HCT116 (cell line): ENCODE data around the gene PLOD1. TPM values are rescaled to one million over a fixed set of nuclear protein-coding genes. Genes with fewer than 3 reads are reported as not detected.

Experiments used
- ATAC-seq: fragments of 200-7000 bp; cut with Tn5 transposase; 2 replicates; pipeline ENCODE4 v1.9.1; 2020; ENCODE audit warnings: mild to moderate bottlenecking, moderate library complexity
- BruUV-seq: library from RNA; stranded (reverse); fragments of 400-500 nt; replicated peaks from 2 replicates; lab custom pipeline; 2021; lab: Mats Ljungman, UMichigan
- CTCF ChIA-PET: fragments of 300-600 bp; sonication (Branson Sonifier 250); formaldehyde crosslinking; loops from one replicate; lab custom pipeline; 2021; ENCODE audit warnings: antibody characterized with exemption; lab: Charles Lee
- POLR2A ChIA-PET: fragments of 300-600, 350-600 bp; sonication (Branson Sonifier 250); formaldehyde crosslinking; loops from one replicate; lab custom pipeline; 2021; ENCODE audit warnings: antibody characterized with exemption; lab: Charles Lee
- RAD21 ChIA-PET, 2 experiments: fragments of 300-600 bp; sonication (Branson Sonifier 250); formaldehyde crosslinking; loops; one replicate each; lab custom pipeline; 2023; ENCODE audit warnings: low total read pairs in 2 of 2; ENCODE audit not compliant: uncharacterized antibody in 2 of 2, unreplicated experiment in 2 of 2, low non-redundant PET in 1 of 2; lab: Charles Lee
- DNase-seq: peaks from one replicate; pipeline ENCODE4 v3.0.0-alpha.2; 2010; ENCODE audit warnings: low read depth, low spot score
- H2AFZ ChIP-seq: fragments of 200-600 bp; shearing (Covaris generic), sonication (generic); 2 replicates; pipeline ENCODE4 v1.6.1; 2017; ENCODE audit warnings: low read depth, mixed run types, mixed read lengths, antibody characterized with exemption, low read length; ENCODE audit not compliant: poor library complexity, severe bottlenecking
- H3K27ac ChIP-seq: 2 replicates; pipeline ENCODE4 v1.5.1; 2012; ENCODE audit warnings: low read depth, low read length
- H3K27me3 ChIP-seq: fragments of 200-600 bp; sonication (generic); 2 replicates; pipeline ENCODE4 v1.6.1; 2016; ENCODE audit warnings: mixed run types, low read length, mixed read lengths; ENCODE audit not compliant: insufficient read depth
- H3K36me3 ChIP-seq, 2 experiments: fragments of 200-500 bp in 1 of 2; fragments of 200-600 bp in 1 of 2; sonication (Bioruptor generic) in 1 of 2; sonication (generic) in 1 of 2; 2 replicates each; pipeline versions ENCODE4 v1.5.1 to v1.6.1; 2014 to 2016; ENCODE audit warnings: low read length in 2 of 2, inconsistent platforms in 1 of 2, mixed read lengths in 1 of 2, mixed run types in 1 of 2; ENCODE audit not compliant: insufficient read depth in 2 of 2, control insufficient read depth in 1 of 2
- H3K4me1 ChIP-seq, 2 experiments: fragments of 200-600 bp in 1 of 2; sonication (generic) in 1 of 2; 2 replicates each; pipeline versions ENCODE4 v1.5.1 to v1.6.1; 2012 to 2017; ENCODE audit warnings: low read length in 2 of 2, inconsistent platforms in 1 of 2, mild to moderate bottlenecking in 1 of 2, mixed read lengths in 1 of 2, mixed run types in 1 of 2, moderate library complexity in 1 of 2; ENCODE audit not compliant: insufficient read depth in 2 of 2, control insufficient read depth in 1 of 2
- H3K4me2 ChIP-seq: fragments of 200-600 bp; sonication (generic); 2 replicates; pipeline ENCODE4 v1.6.1; 2017; ENCODE audit warnings: mixed run types, low read length, mixed read lengths
- H3K4me3 ChIP-seq, 2 experiments: fragments of 200-600 bp in 1 of 2; sonication (generic) in 1 of 2; replicated peaks in 1 of 2; 2 replicates each; pipeline ENCODE4 v1.5.1; 2011 to 2016; ENCODE audit warnings: low read length in 2 of 2, control low read depth in 1 of 2, low read depth in 1 of 2, mild to moderate bottlenecking in 1 of 2, mixed read lengths in 1 of 2, mixed run types in 1 of 2
- H3K79me2 ChIP-seq: fragments of 200-600 bp; sonication (generic); 2 replicates; pipeline ENCODE4 v1.6.1; 2017; ENCODE audit warnings: mild to moderate bottlenecking, mixed run types, low read length, moderate library complexity, mixed read lengths; ENCODE audit not compliant: insufficient read depth
- H3K9ac ChIP-seq: fragments of 200-600 bp; sonication (generic); 2 replicates; pipeline ENCODE4 v1.6.1; 2016; ENCODE audit warnings: low read length, mixed read lengths
- H3K9me2 ChIP-seq: fragments of 200-600 bp; sonication (generic), shearing (Covaris generic); 2 replicates; pipeline ENCODE4 v1.6.1; 2017; ENCODE audit warnings: mixed run types, mild to moderate bottlenecking, moderate library complexity; ENCODE audit not compliant: insufficient read depth
- H3K9me3 ChIP-seq, 2 experiments: fragments of 200-500 bp in 1 of 2; fragments of 200-600 bp in 1 of 2; sonication (Bioruptor generic) in 1 of 2; sonication (generic) in 1 of 2; 2 replicates each; pipeline ENCODE4 v1.6.1; 2014 to 2017; ENCODE audit warnings: low read length in 2 of 2, mixed read lengths in 2 of 2, inconsistent platforms in 1 of 2, low read depth in 1 of 2, mild to moderate bottlenecking in 1 of 2, mixed run types in 1 of 2, moderate library complexity in 1 of 2; ENCODE audit not compliant: control insufficient read depth in 1 of 2, insufficient read depth in 1 of 2
- H4K20me1 ChIP-seq: fragments of 200-600 bp; sonication (generic), shearing (Covaris generic); 2 replicates; pipeline ENCODE4 v1.6.1; 2017; ENCODE audit warnings: mixed run types, mild to moderate bottlenecking, moderate library complexity; ENCODE audit not compliant: insufficient read depth
- CEBPB ChIP-seq: IDR thresholded peaks from 2 replicates; pipeline ENCODE4 v1.6.1; 2012; ENCODE audit warnings: low read depth
- EGR1 ChIP-seq: IDR thresholded peaks from 2 replicates; pipeline ENCODE4 v1.6.1; 2012; ENCODE audit warnings: low read depth
- ELF1 ChIP-seq: IDR thresholded peaks from 2 replicates; pipeline ENCODE4 v1.6.1; 2012; ENCODE audit warnings: low read depth, borderline replicate concordance
- EZH2phosphoT487 ChIP-seq: fragments of 200-600 bp; IDR thresholded peaks from 2 replicates; pipeline ENCODE4 v1.6.1; 2018; ENCODE audit warnings: antibody characterized with exemption, borderline replicate concordance
- FOSL1 ChIP-seq: IDR thresholded peaks from 2 replicates; pipeline ENCODE4 v1.6.1; 2012; ENCODE audit warnings: low read depth
- POLR2A ChIP-seq: IDR thresholded peaks from 2 replicates; pipeline ENCODE4 v1.7.0; 2011; ENCODE audit warnings: borderline replicate concordance; ENCODE audit not compliant: insufficient read depth, insufficient read length; ENCODE audit errors: extremely low read depth
- RAD21 ChIP-seq: IDR thresholded peaks from 2 replicates; pipeline ENCODE4 v1.6.1; 2012; ENCODE audit warnings: low read depth, mild to moderate bottlenecking
- YY1 ChIP-seq: IDR thresholded peaks from 2 replicates; pipeline ENCODE4 v1.6.1; 2011; ENCODE audit warnings: low read length, low read depth, moderate library complexity, mild to moderate bottlenecking; ENCODE audit not compliant: insufficient replicate concordance; ENCODE audit errors: extremely low read depth
- ZFX ChIP-seq: fragments of 450-650 bp; IDR thresholded peaks from 2 replicates; pipeline ENCODE4 v1.6.1; 2017
- ZNF274 ChIP-seq: fragments of 200-500 bp; sonication (Bioruptor generic); IDR thresholded peaks from 2 replicates; pipeline ENCODE4 v1.6.1; 2014; ENCODE audit warnings: mild to moderate bottlenecking, low read depth, low read length, inconsistent platforms
- intact Hi-C: fragments of 100-400 bp; cut with micrococcal nuclease; formaldehyde crosslinking; loops from 2 replicates; pipeline ENCODE4 v1.10.0; 2022
- total RNA-seq: library from RNA; stranded (reverse); gene quantifications from one replicate; pipeline ENCODE4 v1.2.1, GENCODE V29; 2021; ENCODE audit not compliant: unreplicated experiment
- TF ChIP-seq, protein P1 (sequence below), 3 experiments: fragments of 200-600 bp in 1 of 3; sonication (generic) in 1 of 3; IDR thresholded peaks in 2 of 3; conservative IDR thresholded peaks in 1 of 3; 2 replicates each; pipeline ENCODE4 v1.5.1; 2012 to 2017; ENCODE audit warnings: low read depth in 2 of 3, low read length in 2 of 3, antibody characterized with exemption in 1 of 3, borderline replicate concordance in 1 of 3, control low read depth in 1 of 3, mild to moderate bottlenecking in 1 of 3, mixed read lengths in 1 of 3, mixed run types in 1 of 3, moderate library complexity in 1 of 3; ENCODE audit not compliant: insufficient read depth in 1 of 3
- TF ChIP-seq, protein P2 (sequence below): IDR thresholded peaks from 2 replicates; pipeline ENCODE4 v1.6.1; 2012
- TF ChIP-seq, protein P3 (sequence below): IDR thresholded peaks from 2 replicates; pipeline ENCODE4 v1.6.1; 2012; ENCODE audit warnings: low read depth

Gene PLOD1
- total RNA-seq, 1 experiment from 2014 or later, result 175 TPM

DNA sequence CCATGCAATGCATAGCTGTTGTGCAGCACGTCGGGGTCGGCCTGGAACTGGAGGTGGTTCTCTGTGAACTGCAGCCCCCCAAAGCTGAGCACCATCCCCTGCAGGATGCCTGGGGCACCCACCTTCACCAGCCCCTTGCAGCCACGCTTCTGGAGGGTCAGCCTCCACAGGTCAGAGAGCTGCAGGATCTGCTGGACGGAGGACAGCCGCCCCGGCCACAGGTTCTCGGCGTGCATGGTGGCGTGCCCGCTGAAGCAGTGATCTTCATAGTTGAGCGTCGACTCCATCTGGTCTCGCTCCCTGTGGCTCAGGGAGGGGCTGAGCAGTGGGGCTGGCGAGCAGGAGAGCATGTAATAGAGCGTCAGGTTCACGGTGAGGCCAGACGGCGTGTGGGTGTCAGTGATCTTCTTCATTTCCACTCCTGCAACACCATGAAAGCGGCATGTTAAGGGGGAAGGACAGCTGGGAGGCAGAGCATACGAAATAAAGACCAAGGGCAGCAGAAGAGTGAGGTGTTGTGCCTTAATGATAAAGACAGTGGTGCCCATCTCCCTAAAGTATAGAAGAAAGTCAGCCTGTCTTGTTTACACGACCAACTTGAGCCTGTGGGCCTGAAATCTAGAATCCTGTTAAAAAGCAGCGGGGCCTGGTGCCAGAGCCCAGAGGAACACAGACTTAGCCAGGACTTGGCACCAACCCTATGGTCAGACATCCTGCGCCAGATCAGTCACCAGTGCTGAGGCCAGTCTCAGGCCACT, 11.3 kb upstream of the PLOD1 start:
- DNase-seq (no peak), ATAC-seq (no peak)
- H3K27ac ChIP-seq, result peak overlapping the region; percentile 7; the same call in 1 of the 2 replicates
- no peaks in the 10 kb centered on the region for H3K9me2 ChIP-seq
- intact Hi-C loops, result no loop called here
- CTCF ChIA-PET, result no interaction called here
- peaks cover 21 to 34% of the 10 kb centered on the region in 2 experiments for H3K4me1 ChIP-seq
- H4K20me1 ChIP-seq, result 0 out of 2 replicates have a peak, but pooled peaks cover 6% of the 10 kb centered on the region
- no peak overlapping the region for H3K4me3 ChIP-seq
- TF ChIP-seq, protein P1, sequence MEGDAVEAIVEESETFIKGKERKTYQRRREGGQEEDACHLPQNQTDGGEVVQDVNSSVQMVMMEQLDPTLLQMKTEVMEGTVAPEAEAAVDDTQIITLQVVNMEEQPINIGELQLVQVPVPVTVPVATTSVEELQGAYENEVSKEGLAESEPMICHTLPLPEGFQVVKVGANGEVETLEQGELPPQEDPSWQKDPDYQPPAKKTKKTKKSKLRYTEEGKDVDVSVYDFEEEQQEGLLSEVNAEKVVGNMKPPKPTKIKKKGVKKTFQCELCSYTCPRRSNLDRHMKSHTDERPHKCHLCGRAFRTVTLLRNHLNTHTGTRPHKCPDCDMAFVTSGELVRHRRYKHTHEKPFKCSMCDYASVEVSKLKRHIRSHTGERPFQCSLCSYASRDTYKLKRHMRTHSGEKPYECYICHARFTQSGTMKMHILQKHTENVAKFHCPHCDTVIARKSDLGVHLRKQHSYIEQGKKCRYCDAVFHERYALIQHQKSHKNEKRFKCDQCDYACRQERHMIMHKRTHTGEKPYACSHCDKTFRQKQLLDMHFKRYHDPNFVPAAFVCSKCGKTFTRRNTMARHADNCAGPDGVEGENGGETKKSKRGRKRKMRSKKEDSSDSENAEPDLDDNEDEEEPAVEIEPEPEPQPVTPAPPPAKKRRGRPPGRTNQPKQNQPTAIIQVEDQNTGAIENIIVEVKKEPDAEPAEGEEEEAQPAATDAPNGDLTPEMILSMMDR (IDR thresholded peaks at IDR 0.05 in 2 of 3, conservative IDR thresholded peaks at IDR 0.05 in 1 of 3; ENCODE audit: borderline replicate concordance in 1 of 3, insufficient read depth in 1 of 3, low read depth in 2 of 3, low read length in 2 of 3), result no peak
- TF ChIP-seq, protein P2, sequence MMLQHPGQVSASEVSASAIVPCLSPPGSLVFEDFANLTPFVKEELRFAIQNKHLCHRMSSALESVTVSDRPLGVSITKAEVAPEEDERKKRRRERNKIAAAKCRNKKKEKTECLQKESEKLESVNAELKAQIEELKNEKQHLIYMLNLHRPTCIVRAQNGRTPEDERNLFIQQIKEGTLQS, result no peak
- TF ChIP-seq FOSL1 (no peak), EGR1 (no peak), ELF1 (no peak), RAD21 (no peak), ZNF274 (no peak), ZFX (no peak), YY1 (no peak), CEBPB (no peak), EZH2phosphoT487 (no peak), POLR2A (no peak)
- TF ChIP-seq, protein P3, sequence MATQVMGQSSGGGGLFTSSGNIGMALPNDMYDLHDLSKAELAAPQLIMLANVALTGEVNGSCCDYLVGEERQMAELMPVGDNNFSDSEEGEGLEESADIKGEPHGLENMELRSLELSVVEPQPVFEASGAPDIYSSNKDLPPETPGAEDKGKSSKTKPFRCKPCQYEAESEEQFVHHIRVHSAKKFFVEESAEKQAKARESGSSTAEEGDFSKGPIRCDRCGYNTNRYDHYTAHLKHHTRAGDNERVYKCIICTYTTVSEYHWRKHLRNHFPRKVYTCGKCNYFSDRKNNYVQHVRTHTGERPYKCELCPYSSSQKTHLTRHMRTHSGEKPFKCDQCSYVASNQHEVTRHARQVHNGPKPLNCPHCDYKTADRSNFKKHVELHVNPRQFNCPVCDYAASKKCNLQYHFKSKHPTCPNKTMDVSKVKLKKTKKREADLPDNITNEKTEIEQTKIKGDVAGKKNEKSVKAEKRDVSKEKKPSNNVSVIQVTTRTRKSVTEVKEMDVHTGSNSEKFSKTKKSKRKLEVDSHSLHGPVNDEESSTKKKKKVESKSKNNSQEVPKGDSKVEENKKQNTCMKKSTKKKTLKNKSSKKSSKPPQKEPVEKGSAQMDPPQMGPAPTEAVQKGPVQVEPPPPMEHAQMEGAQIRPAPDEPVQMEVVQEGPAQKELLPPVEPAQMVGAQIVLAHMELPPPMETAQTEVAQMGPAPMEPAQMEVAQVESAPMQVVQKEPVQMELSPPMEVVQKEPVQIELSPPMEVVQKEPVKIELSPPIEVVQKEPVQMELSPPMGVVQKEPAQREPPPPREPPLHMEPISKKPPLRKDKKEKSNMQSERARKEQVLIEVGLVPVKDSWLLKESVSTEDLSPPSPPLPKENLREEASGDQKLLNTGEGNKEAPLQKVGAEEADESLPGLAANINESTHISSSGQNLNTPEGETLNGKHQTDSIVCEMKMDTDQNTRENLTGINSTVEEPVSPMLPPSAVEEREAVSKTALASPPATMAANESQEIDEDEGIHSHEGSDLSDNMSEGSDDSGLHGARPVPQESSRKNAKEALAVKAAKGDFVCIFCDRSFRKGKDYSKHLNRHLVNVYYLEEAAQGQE, result no peak
- no peak overlapping the region for H2AFZ ChIP-seq
- RAD21 ChIA-PET, result no interaction called here
- POLR2A ChIA-PET, result interaction anchor here (4.1 kb wide), 1 partner anchor 14 kb away, joined by 22 read pairs; no protein-coding TSS in a partner anchor
- no peak overlapping the region for H3K9ac ChIP-seq
- H3K9me3 ChIP-seq, result no peaks in the 10 kb centered on the region
- no peak overlapping the region for H3K4me2 ChIP-seq
- no peaks in the 10 kb centered on the region for H3K27me3 ChIP-seq
- H3K36me3 ChIP-seq, result peaks cover 25 to 38% of the 10 kb centered on the region in 2 experiments
- peaks cover 53% of the 10 kb centered on the region for H3K79me2 ChIP-seq
- no TSS peak for BruUV-seq
